Mucosa of gallbladder (tissue), 1 donor: ENCODE results near the gene ACSF2. TPM values are rescaled to one million over a fixed set of nuclear protein-coding genes. Genes with fewer than 3 reads are reported as not detected.

ENCODE experiments used
- DNase-seq: peaks from one replicate; pipeline ENCODE4 v3.0.0-alpha.2; 2020; ENCODE audit warnings: low spot score
- total RNA-seq: library from RNA; stranded (reverse); gene quantifications from one replicate; pipeline ENCODE4 v1.2.1, GENCODE V29; 2021
- donor health status: DM: no; HTN: no; CAD: no.

Gene ACSF2
- total RNA-seq, 1 donor from 2014 or later: 67.5 TPM

- peak; percentile 86 for DNase-seq
Observed at GRCh38 chr17:50478391-50479381, 52.7 kb downstream of the ACSF2 start, which contains the start of gene RSAD1. RSAD1 (plus strand) TSS chr17:50478860; CDS start chr17:50478885, 25 bp downstream.

- DNase-seq: peak; percentile 65
Observed at GRCh38 chr17:50479522-50480141, 53.6 kb downstream of the ACSF2 start.

GRCh38 chr17:50480142-50480764, 54.2 kb downstream of the ACSF2 start:
- no peak for DNase-seq

GRCh38 chr17:50480854-50481490, 55.0 kb downstream of the ACSF2 start:
- no peak for DNase-seq

GRCh38 chr17:50481648-50482047, 55.6 kb downstream of the ACSF2 start:
- DNase-seq: no peak

GRCh38 chr17:50482110-50482509, 56.1 kb downstream of the ACSF2 start:
- no peak for DNase-seq

GRCh38 chr17:50482516-50482915, 56.5 kb downstream of the ACSF2 start:
- peak; percentile 95 for DNase-seq

GRCh38 chr17:50483266-50483665, 57.2 kb downstream of the ACSF2 start:
- DNase-seq: no peak

GRCh38 chr17:50484386-50485155, 58.6 kb downstream of the ACSF2 start:
- no peak for DNase-seq

- peak; percentile 45 for DNase-seq
Observed at GRCh38 chr17:50487213-50488096, 61.4 kb downstream of the ACSF2 start.

- DNase-seq: no peak
Observed at GRCh38 chr17:50488880-50489279, 62.9 kb downstream of the ACSF2 start.

- DNase-seq: no peak
Observed at GRCh38 chr17:50491505-50491904, 65.5 kb downstream of the ACSF2 start.

GRCh38 chr17:50492214-50492613, 66.2 kb downstream of the ACSF2 start:
- no peak for DNase-seq

- DNase-seq: no peak
Observed at GRCh38 chr17:50493744-50494143, 67.7 kb downstream of the ACSF2 start.

- DNase-seq: no peak
Observed at GRCh38 chr17:50495217-50495823, 69.3 kb downstream of the ACSF2 start.

- no peak for DNase-seq
Observed at GRCh38 chr17:50495918-50496317, 69.9 kb downstream of the ACSF2 start.

GRCh38 chr17:50498021-50498874, 72.2 kb downstream of the ACSF2 start:
- DNase-seq: no peak

GRCh38 chr17:50499270-50499669, 73.3 kb downstream of the ACSF2 start:
- no peak for DNase-seq

- DNase-seq: no peak
Observed at GRCh38 chr17:50499721-50500120, 73.7 kb downstream of the ACSF2 start.
